ENCODE results near the gene RFX3. TPM values are rescaled to one million over a fixed set of nuclear protein-coding genes. Genes with fewer than 3 reads are reported as not detected.
A peak's percentile ranks its signal among the peaks of the same experiment; 100 is the strongest.

RFX3 gene
- total and polyA plus RNA-seq, 2 donors (not counting 1 experiment from before 2014, with no cell fraction given): 2.8 to 3.1 TPM

GRCh38 chr9:3205421-3206095, 320.2 kb downstream of the RFX3 start:
- peak in 1 of 2 donors; percentile 14 for DNase-seq (ENCODE audit: low read depth in 2 of 2)
- Histone ChIP-seq H2AFZ (ENCODE audit: low read length) (no peak overlapping the region), H3K9ac (ENCODE audit: insufficient read depth, low read length) (no peak overlapping the region)

GRCh38 chr9:3200331-3200774, 325.4 kb downstream of the RFX3 start:
- no peak for TF ChIP-seq EZH2 (IDR thresholded peaks at IDR 0.05; ENCODE audit: low read length, missing control alignments)
- TF ChIP-seq, protein P1, sequence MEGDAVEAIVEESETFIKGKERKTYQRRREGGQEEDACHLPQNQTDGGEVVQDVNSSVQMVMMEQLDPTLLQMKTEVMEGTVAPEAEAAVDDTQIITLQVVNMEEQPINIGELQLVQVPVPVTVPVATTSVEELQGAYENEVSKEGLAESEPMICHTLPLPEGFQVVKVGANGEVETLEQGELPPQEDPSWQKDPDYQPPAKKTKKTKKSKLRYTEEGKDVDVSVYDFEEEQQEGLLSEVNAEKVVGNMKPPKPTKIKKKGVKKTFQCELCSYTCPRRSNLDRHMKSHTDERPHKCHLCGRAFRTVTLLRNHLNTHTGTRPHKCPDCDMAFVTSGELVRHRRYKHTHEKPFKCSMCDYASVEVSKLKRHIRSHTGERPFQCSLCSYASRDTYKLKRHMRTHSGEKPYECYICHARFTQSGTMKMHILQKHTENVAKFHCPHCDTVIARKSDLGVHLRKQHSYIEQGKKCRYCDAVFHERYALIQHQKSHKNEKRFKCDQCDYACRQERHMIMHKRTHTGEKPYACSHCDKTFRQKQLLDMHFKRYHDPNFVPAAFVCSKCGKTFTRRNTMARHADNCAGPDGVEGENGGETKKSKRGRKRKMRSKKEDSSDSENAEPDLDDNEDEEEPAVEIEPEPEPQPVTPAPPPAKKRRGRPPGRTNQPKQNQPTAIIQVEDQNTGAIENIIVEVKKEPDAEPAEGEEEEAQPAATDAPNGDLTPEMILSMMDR (conservative IDR thresholded peaks at IDR 0.05 in 1 of 2, IDR thresholded peaks at IDR 0.05 in 1 of 2; ENCODE audit: low read depth in 1 of 2, low read length in 2 of 2): no peak
- H3K4me1 ChIP-seq (ENCODE audit: control insufficient read depth, extremely low read depth, insufficient read depth, low read length): peaks cover 7% of the 10 kb centered on the region
- H3K27ac ChIP-seq (ENCODE audit: insufficient read depth, low read length): peak overlapping the region; percentile 36
- no peak overlapping the region for H3K4me3 ChIP-seq (replicated peaks in 1 of 4; ENCODE audit: control extremely low read depth in 1 of 4, insufficient read depth in 1 of 4, low read depth in 3 of 4, low read length in 4 of 4)
- no peaks in the 10 kb centered on the region for H4K20me1 ChIP-seq (ENCODE audit: control insufficient read depth, extremely low read depth, insufficient read depth, low read length)
- no peak overlapping the region for H3K4me2 ChIP-seq (ENCODE audit: extremely low read depth, insufficient read depth, low read length)
- no peak overlapping the region for H2AFZ ChIP-seq (ENCODE audit: low read length)
- H3K9me3 ChIP-seq (ENCODE audit: control insufficient read depth, insufficient read depth, low read depth, low read length): no peaks in the 10 kb centered on the region
- peak; percentile 30 to 46 for DNase-seq (ENCODE audit: low read depth in 2 of 2)
- H3K9ac ChIP-seq (ENCODE audit: insufficient read depth, low read length): no peak overlapping the region
- no peaks in the 10 kb centered on the region for H3K27me3 ChIP-seq (ENCODE audit: control insufficient read depth, insufficient read depth, low read length)
- H3K36me3 ChIP-seq (ENCODE audit: control insufficient read depth, insufficient read depth, low read length): no peaks in the 10 kb centered on the region
- no peaks in the 10 kb centered on the region for H3K79me2 ChIP-seq (ENCODE audit: control insufficient read depth, insufficient read depth, low read length)

More at GRCh38 chr9:3205421-3206095, 320.2 kb downstream of the RFX3 start:
- H3K36me3 ChIP-seq (ENCODE audit: control insufficient read depth, insufficient read depth, low read length): no peaks in the 10 kb centered on the region
- no peak overlapping the region for H3K4me2 ChIP-seq (ENCODE audit: extremely low read depth, insufficient read depth, low read length)
- no peaks in the 10 kb centered on the region for H3K9me3 ChIP-seq (ENCODE audit: control insufficient read depth, insufficient read depth, low read depth, low read length)
- no peaks in the 10 kb centered on the region for H4K20me1 ChIP-seq (ENCODE audit: control insufficient read depth, extremely low read depth, insufficient read depth, low read length)
- TF ChIP-seq, protein P1 (conservative IDR thresholded peaks at IDR 0.05 in 1 of 2, IDR thresholded peaks at IDR 0.05 in 1 of 2; ENCODE audit: low read depth in 1 of 2, low read length in 2 of 2): no peak
- TF ChIP-seq EZH2 (IDR thresholded peaks at IDR 0.05; ENCODE audit: low read length, missing control alignments): no peak
- no peak overlapping the region for H3K27ac ChIP-seq (ENCODE audit: insufficient read depth, low read length)
- no peak overlapping the region for H3K4me3 ChIP-seq (replicated peaks in 1 of 4; ENCODE audit: control extremely low read depth in 1 of 4, insufficient read depth in 1 of 4, low read depth in 3 of 4, low read length in 4 of 4)
- H3K27me3 ChIP-seq (ENCODE audit: control insufficient read depth, insufficient read depth, low read length): no peaks in the 10 kb centered on the region
- H3K4me1 ChIP-seq (ENCODE audit: control insufficient read depth, extremely low read depth, insufficient read depth, low read length): peaks cover 3% of the 10 kb centered on the region
- no peaks in the 10 kb centered on the region for H3K79me2 ChIP-seq (ENCODE audit: control insufficient read depth, insufficient read depth, low read length)

DNA sequence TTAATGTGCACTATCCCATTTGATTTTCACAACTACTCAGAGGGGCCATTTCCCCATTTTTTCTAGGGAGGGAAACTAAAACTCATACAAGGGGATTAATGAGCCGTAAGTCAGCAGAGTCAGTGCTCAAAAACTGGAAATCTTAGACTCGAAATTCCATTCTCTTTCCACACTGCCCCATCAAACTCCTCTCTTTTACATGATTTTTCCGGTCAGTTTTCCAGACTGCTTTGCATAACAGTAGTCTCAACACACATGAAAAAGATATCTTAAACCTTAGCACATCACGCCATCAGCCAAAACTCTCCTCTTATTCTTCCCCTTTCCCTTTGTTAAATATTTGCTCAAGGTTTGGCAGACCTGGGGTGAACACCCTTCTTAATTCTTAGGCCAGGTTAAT, 332.0 kb downstream of the RFX3 start:
- Histone ChIP-seq H4K20me1 (ENCODE audit: control insufficient read depth, extremely low read depth, insufficient read depth, low read length) (no peaks in the 10 kb centered on the region), H3K4me1 (ENCODE audit: control insufficient read depth, extremely low read depth, insufficient read depth, low read length) (no peaks in the 10 kb centered on the region), H3K9me3 (ENCODE audit: control insufficient read depth, insufficient read depth, low read depth, low read length) (no peaks in the 10 kb centered on the region), H3K27me3 (ENCODE audit: control insufficient read depth, insufficient read depth, low read length) (peaks cover 3% of the 10 kb centered on the region), H3K36me3 (ENCODE audit: control insufficient read depth, insufficient read depth, low read length) (no peaks in the 10 kb centered on the region), H3K27ac (ENCODE audit: insufficient read depth, low read length) (no peak overlapping the region), H3K4me2 (ENCODE audit: extremely low read depth, insufficient read depth, low read length) (no peak overlapping the region), H3K9ac (ENCODE audit: insufficient read depth, low read length) (no peak overlapping the region), H3K79me2 (ENCODE audit: control insufficient read depth, insufficient read depth, low read length) (no peaks in the 10 kb centered on the region), H2AFZ (ENCODE audit: low read length) (no peak overlapping the region), H3K4me3 (replicated peaks in 1 of 4; ENCODE audit: control extremely low read depth in 1 of 4, insufficient read depth in 1 of 4, low read depth in 3 of 4, low read length in 4 of 4) (no peak overlapping the region)
- no peak for DNase-seq (ENCODE audit: low read depth in 2 of 2)
- TF ChIP-seq EZH2 (IDR thresholded peaks at IDR 0.05; ENCODE audit: low read length, missing control alignments): no peak
- TF ChIP-seq, protein P1 (conservative IDR thresholded peaks at IDR 0.05 in 1 of 2, IDR thresholded peaks at IDR 0.05 in 1 of 2; ENCODE audit: low read depth in 1 of 2, low read length in 2 of 2): no peak
